ENCODE data around the gene LRRC40.

DNA sequence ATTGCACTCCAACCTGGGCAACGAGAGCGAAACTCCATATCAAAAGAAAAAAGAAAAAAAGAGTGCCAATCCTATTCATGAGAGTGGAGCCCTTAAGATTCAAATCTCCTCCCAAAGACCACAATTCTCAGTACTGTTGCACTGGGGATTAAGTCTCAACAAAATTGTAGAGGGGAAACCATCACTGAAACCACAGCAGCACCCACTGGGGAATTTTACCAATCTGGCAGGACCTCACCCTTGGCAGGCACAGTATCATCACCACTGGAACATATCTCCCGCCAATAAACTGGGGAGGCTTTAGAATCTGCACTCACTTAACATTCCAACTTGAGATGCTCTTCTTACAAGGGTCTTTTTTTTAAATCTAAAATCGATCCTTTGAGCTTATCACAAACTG, 41.0 kb downstream of the LRRC40 start:
- TF ChIP-seq, protein P1, sequence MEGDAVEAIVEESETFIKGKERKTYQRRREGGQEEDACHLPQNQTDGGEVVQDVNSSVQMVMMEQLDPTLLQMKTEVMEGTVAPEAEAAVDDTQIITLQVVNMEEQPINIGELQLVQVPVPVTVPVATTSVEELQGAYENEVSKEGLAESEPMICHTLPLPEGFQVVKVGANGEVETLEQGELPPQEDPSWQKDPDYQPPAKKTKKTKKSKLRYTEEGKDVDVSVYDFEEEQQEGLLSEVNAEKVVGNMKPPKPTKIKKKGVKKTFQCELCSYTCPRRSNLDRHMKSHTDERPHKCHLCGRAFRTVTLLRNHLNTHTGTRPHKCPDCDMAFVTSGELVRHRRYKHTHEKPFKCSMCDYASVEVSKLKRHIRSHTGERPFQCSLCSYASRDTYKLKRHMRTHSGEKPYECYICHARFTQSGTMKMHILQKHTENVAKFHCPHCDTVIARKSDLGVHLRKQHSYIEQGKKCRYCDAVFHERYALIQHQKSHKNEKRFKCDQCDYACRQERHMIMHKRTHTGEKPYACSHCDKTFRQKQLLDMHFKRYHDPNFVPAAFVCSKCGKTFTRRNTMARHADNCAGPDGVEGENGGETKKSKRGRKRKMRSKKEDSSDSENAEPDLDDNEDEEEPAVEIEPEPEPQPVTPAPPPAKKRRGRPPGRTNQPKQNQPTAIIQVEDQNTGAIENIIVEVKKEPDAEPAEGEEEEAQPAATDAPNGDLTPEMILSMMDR (IDR thresholded peaks at IDR 0.05; ENCODE audit: insufficient read depth, low read length), result no peak
- TF ChIP-seq REST (IDR thresholded peaks at IDR 0.05; ENCODE audit: insufficient replicate concordance, low read depth), result no peak
- no peak for TF ChIP-seq SPI1 (IDR thresholded peaks at IDR 0.05; ENCODE audit: borderline replicate concordance, low read depth)

All from HL-60 (cell line).